GM19438 (cell line): ENCODE data around the gene NHLH1.
"Not testable (repeated sequence)": the region's sequence is repeated elsewhere in the genome, so short reads cannot be mapped to it uniquely, and the experiment has no call there.

ENCODE experiments used
- ATAC-seq: cut with Tn5 transposase; IDR thresholded peaks from one replicate; pipeline ENCODE4 v1.9.1; 2021; ENCODE audit warnings: low read depth; ENCODE audit not compliant: unreplicated experiment

Gene NHLH1

DNA sequence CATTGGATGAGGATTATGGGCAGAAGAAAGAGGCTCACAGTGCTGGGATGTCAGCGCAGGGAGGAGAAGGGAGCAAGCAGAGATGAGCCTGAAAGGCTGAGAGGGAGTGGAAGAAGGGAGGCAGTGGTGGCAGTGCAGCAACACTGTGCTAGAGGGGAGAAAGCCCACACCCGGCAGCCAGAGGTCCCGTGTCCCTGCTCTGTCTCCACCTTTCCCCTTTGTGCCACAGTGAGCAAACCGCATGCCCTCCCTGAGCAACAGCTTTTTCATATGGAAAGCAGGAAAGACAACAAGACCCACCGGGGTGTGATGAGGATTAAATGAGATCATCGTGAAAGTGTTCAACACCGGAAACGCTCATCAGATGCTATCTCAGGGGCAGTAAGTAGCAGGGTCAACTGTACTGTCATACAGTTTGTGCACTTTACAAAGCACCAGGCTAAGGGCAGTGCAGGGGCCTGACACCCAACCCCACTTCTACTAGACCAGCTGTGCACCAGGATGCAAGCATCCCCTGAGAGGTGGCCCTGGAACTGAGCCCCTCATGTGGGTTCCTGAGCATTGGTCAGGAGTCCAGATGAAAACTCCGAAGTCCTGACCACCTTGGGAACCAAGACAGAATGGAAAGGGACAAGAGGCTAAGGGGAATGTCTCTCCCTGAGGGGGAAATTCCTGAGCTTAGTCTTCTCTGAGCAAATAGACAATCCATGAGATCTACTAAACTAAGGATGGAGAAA lies 9.1 kb downstream of the NHLH1 start:
- peak; percentile 62 for ATAC-seq

DNA sequence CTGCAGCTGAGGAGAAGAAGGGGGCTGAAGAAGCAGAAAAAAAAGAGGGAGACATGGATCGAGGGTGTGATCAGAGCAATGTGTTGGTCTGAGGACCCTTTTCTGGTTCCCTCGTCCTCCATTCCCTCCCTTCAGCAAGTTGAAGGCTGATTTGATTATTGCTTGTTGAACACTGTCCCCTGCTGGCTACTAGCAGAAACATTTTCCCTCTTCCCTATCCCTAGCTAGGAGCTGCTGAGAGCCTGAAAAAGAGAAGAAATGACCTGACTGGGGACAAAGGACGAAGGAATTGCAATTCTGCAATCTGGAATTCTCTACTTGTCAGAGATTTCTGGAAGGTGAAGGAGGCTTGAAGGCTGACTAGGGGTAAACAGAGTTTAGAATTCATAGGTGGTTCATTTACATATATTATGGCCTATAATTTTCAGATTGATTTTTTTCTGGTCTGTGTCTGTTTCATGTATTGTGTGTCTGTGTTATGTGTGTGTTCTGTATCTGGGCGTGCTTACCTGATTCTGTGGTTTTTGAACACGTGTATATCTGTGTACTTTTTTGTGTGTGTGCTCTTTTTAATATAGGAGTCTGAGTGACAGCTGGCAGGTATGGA lies 9.8 kb downstream of the NHLH1 start:
- no peak for ATAC-seq

DNA sequence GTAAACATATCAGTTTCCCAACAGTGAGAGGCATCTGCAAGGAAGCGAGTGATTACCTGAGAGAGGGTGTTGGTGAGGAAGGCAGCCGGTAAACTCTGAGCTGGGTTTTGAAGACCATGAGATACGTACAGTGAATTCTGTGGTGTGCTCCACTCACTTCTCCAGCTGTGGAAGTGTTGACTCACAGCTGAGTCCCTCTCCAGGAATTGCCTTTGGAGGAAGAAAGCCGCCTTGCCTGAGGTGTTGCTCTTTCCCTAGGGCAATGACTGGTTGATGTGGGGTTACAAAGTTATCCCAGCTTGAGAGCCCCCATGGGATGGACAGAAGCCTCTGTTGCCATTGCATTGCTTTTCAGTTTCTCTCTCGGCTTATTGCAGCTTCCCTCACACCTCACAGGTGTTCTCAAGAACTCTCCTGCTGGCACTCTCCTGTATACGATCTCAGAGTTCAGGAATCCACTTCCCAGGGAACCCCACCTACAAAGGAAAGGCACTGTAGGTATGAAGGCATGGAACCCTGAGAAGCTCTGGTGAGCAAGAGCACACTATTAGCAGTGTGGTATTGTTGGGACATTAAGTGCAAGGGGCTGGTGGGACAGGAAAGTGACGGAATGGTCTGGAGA lies 10.8 kb downstream of the NHLH1 start:
- ATAC-seq = no peak

GRCh38 chr1:160384812-160385211 lies 17.9 kb downstream of the NHLH1 start:
- not testable (repeated sequence) for ATAC-seq

DNA sequence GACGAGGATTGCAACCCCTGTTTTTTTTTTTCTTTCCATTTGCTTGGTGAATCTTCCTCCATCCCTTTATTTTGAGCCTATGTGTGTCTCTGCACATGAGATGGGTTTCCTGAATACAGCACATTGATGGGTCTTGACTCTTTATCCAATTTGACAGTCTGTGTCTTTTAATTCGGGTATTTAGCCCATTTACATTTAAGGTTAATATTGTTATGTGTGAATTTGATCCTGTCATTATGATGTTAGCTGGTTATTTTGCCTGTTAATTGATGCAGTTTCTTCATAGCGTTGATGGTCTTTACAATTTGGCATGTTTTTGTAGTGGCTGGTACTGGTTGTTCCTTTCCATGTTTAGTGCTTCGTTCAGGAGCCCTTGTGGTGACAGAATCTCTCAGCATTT lies 21.5 kb downstream of the NHLH1 start:
- not testable (repeated sequence) for ATAC-seq

DNA sequence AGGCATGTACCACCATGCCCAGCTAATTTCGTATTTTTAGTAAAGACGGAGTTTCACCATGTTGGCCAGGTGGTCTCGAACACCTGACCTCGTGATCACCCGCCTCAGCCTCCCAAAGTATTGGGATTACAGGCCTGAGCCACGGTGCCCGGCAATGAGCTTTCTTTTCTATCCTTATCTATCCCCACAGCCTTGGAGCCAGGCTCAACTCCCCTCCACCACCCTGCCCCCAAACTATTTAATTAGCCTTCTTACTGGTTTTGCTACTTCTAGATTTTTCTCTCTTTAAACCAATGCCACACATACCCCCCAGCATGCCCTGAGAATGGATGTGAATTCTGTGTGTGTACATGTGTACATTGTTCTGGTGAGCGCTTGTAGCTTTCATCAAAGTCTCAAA lies 27.8 kb downstream of the NHLH1 start:
- ATAC-seq = no peak

- ATAC-seq = no peak
Measured at GRCh38 chr1:160397651-160398050, 30.8 kb downstream of the NHLH1 start.

- ATAC-seq = no peak
Measured at GRCh38 chr1:160398823-160399222, 32.0 kb downstream of the NHLH1 start.

GRCh38 chr1:160399544-160400222 lies 32.8 kb downstream of the NHLH1 start:
- no peak for ATAC-seq

DNA sequence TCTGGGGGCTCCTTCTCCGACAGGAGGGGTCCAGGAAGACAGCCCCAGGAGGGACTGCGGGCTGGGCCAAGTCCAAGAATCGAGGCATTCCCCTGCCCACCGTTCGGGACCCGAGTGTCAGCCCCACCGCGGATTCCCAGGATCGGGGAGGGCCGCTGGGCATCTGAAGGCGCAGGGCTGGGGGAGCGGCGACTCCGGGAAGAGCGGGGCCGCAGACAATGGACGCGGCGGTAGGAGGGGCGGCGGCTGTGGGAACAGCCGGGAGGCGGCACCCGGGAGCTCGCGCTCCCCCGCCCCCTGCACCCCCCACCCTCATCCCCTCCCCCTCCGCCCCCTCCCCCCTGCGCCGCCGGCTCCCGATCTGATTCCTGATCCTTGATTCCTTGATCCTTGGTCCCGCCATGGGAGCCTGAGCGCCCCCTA lies 33.4 kb downstream of the NHLH1 start, which contains the start of gene VANGL2:
TSS of gene VANGL2 (plus strand) at position 342 of the 423 bp plus-strand sequence. CDS start 15,274 bp downstream, outside the sequence.
- no peak for ATAC-seq

- ATAC-seq = no peak
Measured at GRCh38 chr1:160400646-160401486, 34.0 kb downstream of the NHLH1 start.

DNA sequence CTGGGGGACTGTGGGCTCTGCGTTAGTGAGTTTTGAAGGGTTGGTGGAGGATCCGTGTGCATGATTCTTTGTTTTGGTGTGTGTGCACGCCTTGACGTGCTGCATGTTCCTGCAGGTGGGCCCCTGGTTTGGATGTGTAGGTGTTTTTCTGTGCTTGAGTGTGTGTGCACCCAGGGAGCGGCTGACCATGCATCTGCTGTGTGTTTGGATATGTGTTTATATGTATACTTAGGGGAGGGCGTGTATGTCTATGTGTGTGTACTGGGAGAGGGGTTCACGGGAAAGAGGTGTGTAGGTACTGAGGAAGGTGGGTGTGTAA lies 34.6 kb downstream of the NHLH1 start:
- no peak for ATAC-seq

GRCh38 chr1:160402001-160402795 lies 35.3 kb downstream of the NHLH1 start:
- ATAC-seq = no peak

GRCh38 chr1:160403244-160403643 lies 36.4 kb downstream of the NHLH1 start:
- ATAC-seq = no peak

DNA sequence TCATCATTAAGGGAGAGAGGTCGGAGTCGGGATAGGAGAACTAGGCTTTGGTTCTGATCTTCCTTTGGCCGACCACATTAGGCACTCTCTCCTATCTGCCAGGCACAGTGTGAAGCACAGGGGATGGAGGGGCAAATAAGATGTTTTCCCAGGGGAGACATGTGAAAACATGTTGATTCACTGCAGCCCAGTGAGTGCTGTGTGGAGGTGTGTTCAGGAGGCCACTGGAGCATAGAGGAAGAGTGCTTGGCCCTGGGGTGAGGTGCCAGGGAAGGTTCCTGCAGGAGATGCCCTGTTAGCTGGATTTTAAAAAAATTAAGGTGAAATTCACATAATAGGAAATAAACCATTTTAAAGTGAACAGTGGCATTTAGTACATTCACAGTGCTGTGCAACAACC lies 37.2 kb downstream of the NHLH1 start:
- ATAC-seq = no peak

- ATAC-seq = no peak
Measured at GRCh38 chr1:160405331-160405877, 38.5 kb downstream of the NHLH1 start.

GRCh38 chr1:160406131-160406968 lies 39.5 kb downstream of the NHLH1 start:
- ATAC-seq = no peak
